Keratinocyte (primary cell): ENCODE data around the gene DUSP7. TPM values are rescaled to one million over a fixed set of nuclear protein-coding genes. Genes with fewer than 3 reads are reported as not detected.

Source experiments
- DNase-seq: peaks from one replicate; pipeline ENCODE4 v3.0.0-alpha.2; 2011; ENCODE audit warnings: low read depth, missing footprints, low spot score
- FAIRE-seq: peaks from 2 replicates; lab custom pipeline; 2011; peaks lifted over from hg19 to GRCh38; lab: Jason Lieb, UNC
- H2AFZ ChIP-seq: 2 replicates; pipeline ENCODE4 v1.6.0; 2012; ENCODE audit warnings: low read length, control low read depth, inconsistent platforms; ENCODE audit not compliant: control insufficient read depth
- H3K27ac ChIP-seq: 2 replicates; pipeline ENCODE4 v1.5.1; 2011; ENCODE audit warnings: low read length; ENCODE audit not compliant: control insufficient read depth, insufficient read depth
- H3K27me3 ChIP-seq: 3 replicates; pipeline ENCODE4 v1.6.0; 2011; ENCODE audit warnings: low read length; ENCODE audit not compliant: control insufficient read depth, insufficient read depth; ENCODE audit errors: extremely low read depth
- H3K36me3 ChIP-seq, 2 experiments: 2 replicates in 1 of 2; 3 replicates in 1 of 2; pipeline ENCODE4 v1.5.1; 2011; ENCODE audit warnings: low read length in 2 of 2, mild to moderate bottlenecking in 1 of 2; ENCODE audit not compliant: control insufficient read depth in 2 of 2, insufficient read depth in 2 of 2; ENCODE audit errors: extremely low read depth in 1 of 2
- H3K4me1 ChIP-seq: 3 replicates; pipeline ENCODE4 v1.5.1; 2011; ENCODE audit warnings: low read length; ENCODE audit not compliant: control insufficient read depth, insufficient read depth; ENCODE audit errors: extremely low read depth
- H3K4me2 ChIP-seq: 3 replicates; pipeline ENCODE4 v1.6.0; 2011; ENCODE audit warnings: low read depth, low read length; ENCODE audit not compliant: control insufficient read depth, insufficient read depth; ENCODE audit errors: extremely low read depth
- H3K4me3 ChIP-seq, 3 experiments: fragments of 200-600 bp in 1 of 3; sonication (generic) in 1 of 3; 2 replicates in 2 of 3; 3 replicates in 1 of 3; pipeline ENCODE4 v1.5.1; 2011 to 2016; ENCODE audit warnings: low read length in 3 of 3, mild to moderate bottlenecking in 3 of 3, control low read depth in 2 of 3, inconsistent platforms in 1 of 3, low read depth in 1 of 3, mixed read lengths in 1 of 3, mixed run types in 1 of 3, moderate library complexity in 1 of 3; ENCODE audit not compliant: control insufficient read depth in 2 of 3, insufficient read depth in 2 of 3; ENCODE audit errors: extremely low read depth in 1 of 3
- H3K79me2 ChIP-seq: 2 replicates; pipeline ENCODE4 v1.6.0; 2012; ENCODE audit warnings: low read length; ENCODE audit not compliant: control insufficient read depth, insufficient read depth
- H3K9ac ChIP-seq: 3 replicates; pipeline ENCODE4 v1.6.0; 2011; ENCODE audit warnings: low read length; ENCODE audit not compliant: control insufficient read depth, insufficient read depth; ENCODE audit errors: extremely low read depth
- H3K9me1 ChIP-seq: 3 replicates; pipeline ENCODE4 v1.6.0; 2011; ENCODE audit warnings: low read length; ENCODE audit not compliant: control insufficient read depth, insufficient read depth; ENCODE audit errors: extremely low read depth
- H3K9me3 ChIP-seq: 2 replicates; pipeline ENCODE4 v1.5.1; 2012; ENCODE audit warnings: low read depth, low read length; ENCODE audit not compliant: control insufficient read depth
- H4K20me1 ChIP-seq: 3 replicates; pipeline ENCODE4 v1.6.0; 2011; ENCODE audit warnings: low read length; ENCODE audit not compliant: control insufficient read depth, insufficient read depth; ENCODE audit errors: extremely low read depth
- CTCF ChIP-seq, 3 experiments: IDR thresholded peaks in 1 of 3; conservative IDR thresholded peaks in 1 of 3; optimal IDR thresholded peaks in 1 of 3; 2 replicates in 2 of 3; 3 replicates in 1 of 3; pipeline versions ENCODE3 to v1.5.1; 2011; ENCODE audit warnings: low read length in 3 of 3, mild to moderate bottlenecking in 3 of 3, moderate library complexity in 2 of 3, control low read depth in 1 of 3, inconsistent platforms in 1 of 3; ENCODE audit not compliant: insufficient read depth in 2 of 3; ENCODE audit errors: extremely low read depth in 1 of 3
- EZH2 ChIP-seq: IDR thresholded peaks from one replicate; pipeline ENCODE4 v1.6.1; 2012; ENCODE audit warnings: inconsistent platforms, mild to moderate bottlenecking, low read length, moderate library complexity
- dilution Hi-C: fragments of 300-500 bp; cut with MboI; formaldehyde crosslinking; loops from one replicate; pipeline ENCODE4 v1.7.0; 2020; ENCODE audit warnings: low sequenced_read_pairs; ENCODE audit not compliant: extremely low pct_ligation_motif_present
- polyA plus RNA-seq, 5 experiments: library from polyadenylated mRNA; depleted of rRNA in 3 of 5; stranded (reverse) in 3 of 5; stranded (forward) in 1 of 5; unstranded in 1 of 5; fragments of >200 nt; gene quantifications; 1 replicate in 1 of 5; 2 replicates in 3 of 5; 3 replicates in 1 of 5; pipeline versions ENCODE4 v1.2.1 to v1.2.3, GENCODE V29; 2011 to 2012; ENCODE audit warnings: missing spikeins in 2 of 5, low read depth in 1 of 5, low replicate concordance in 1 of 5

Gene DUSP7
- polyA plus RNA-seq, 1 donor (not counting 4 experiments of a cell fraction or from before 2014, with no cell fraction given) = 103 TPM

- FAIRE-seq = no peak
- Histone ChIP-seq H2AFZ (no peak overlapping the region), H3K4me1 (peaks cover 60% of the 10 kb centered on the region), H4K20me1 (no peaks in the 10 kb centered on the region), H3K36me3 (peaks cover 0 to 3% of the 10 kb centered on the region in 2 experiments), H3K4me2 (no peak overlapping the region), H3K79me2 (no peaks in the 10 kb centered on the region), H3K9me3 (no peaks in the 10 kb centered on the region), H3K9ac (no peak overlapping the region), H3K27me3 (no peaks in the 10 kb centered on the region), H3K4me3 (no peak overlapping the region), H3K9me1 (no peaks in the 10 kb centered on the region), H3K27ac (no peak overlapping the region)
- dilution Hi-C loops = no loop called here
- DNase-seq = no peak
- no peak for TF ChIP-seq CTCF (optimal IDR thresholded peaks at IDR 0.05 in 1 of 3, IDR thresholded peaks at IDR 0.05 in 1 of 3, conservative IDR thresholded peaks at IDR 0.05 in 1 of 3; ENCODE audit: extremely low read depth in 1 of 3, insufficient read depth in 2 of 3, low read length in 3 of 3)
- TF ChIP-seq EZH2 = no peak
Observed at GRCh38 chr3:52067526-52067925, 11.2 kb upstream of the DUSP7 start.

- no peak for TF ChIP-seq EZH2
- Histone ChIP-seq H3K4me2 (peak overlapping the region; percentile 11), H2AFZ (no peak overlapping the region), H3K79me2 (no peaks in the 10 kb centered on the region), H3K4me3 (no peak overlapping the region), H3K27ac (peak overlapping the region; percentile 15), H4K20me1 (no peaks in the 10 kb centered on the region), H3K27me3 (no peaks in the 10 kb centered on the region), H3K36me3 (peaks cover 0 to 3% of the 10 kb centered on the region in 2 experiments), H3K9me3 (no peaks in the 10 kb centered on the region), H3K9me1 (no peaks in the 10 kb centered on the region), H3K9ac (no peak overlapping the region), H3K4me1 (peaks cover 65% of the 10 kb centered on the region)
- dilution Hi-C loops = no loop called here
- DNase-seq = no peak
- FAIRE-seq = no peak
Observed at GRCh38 chr3:52067046-52067445, 10.7 kb upstream of the DUSP7 start.

GRCh38 chr3:52065264-52065756 lies 8.9 kb upstream of the DUSP7 start:
- peaks cover 2% of the 10 kb centered on the region for H3K9me1 ChIP-seq
- no peaks in the 10 kb centered on the region for H3K36me3 ChIP-seq
- H3K27me3 ChIP-seq = no peaks in the 10 kb centered on the region
- no peak overlapping the region for H3K4me3 ChIP-seq
- DNase-seq = no peak
- peak; percentile 91 for FAIRE-seq
- H3K4me2 ChIP-seq = peak overlapping the region; percentile 45
- no peaks in the 10 kb centered on the region for H3K9me3 ChIP-seq
- H3K9ac ChIP-seq = peak overlapping the region; percentile 50
- peaks cover 70% of the 10 kb centered on the region for H3K4me1 ChIP-seq
- no peaks in the 10 kb centered on the region for H3K79me2 ChIP-seq
- H2AFZ ChIP-seq = peak overlapping the region; percentile 44
- peak overlapping the region; percentile 84 for H3K27ac ChIP-seq
- TF ChIP-seq EZH2 (no peak), CTCF (optimal IDR thresholded peaks at IDR 0.05 in 1 of 3, IDR thresholded peaks at IDR 0.05 in 1 of 3, conservative IDR thresholded peaks at IDR 0.05 in 1 of 3; ENCODE audit: extremely low read depth in 1 of 3, insufficient read depth in 2 of 3, low read length in 3 of 3) (no peak)
- no peaks in the 10 kb centered on the region for H4K20me1 ChIP-seq
- dilution Hi-C loops = no loop called here
